GM21423 (cell line): ENCODE measurements around the gene RWDD2A.
"Not testable (repeated sequence)": the region's sequence is repeated elsewhere in the genome, so short reads cannot be mapped to it uniquely, and the experiment has no call there.

ENCODE experiments used
- ATAC-seq: cut with Tn5 transposase; IDR thresholded peaks from one replicate; pipeline ENCODE4 v1.9.1; 2021; ENCODE audit warnings: mild to moderate bottlenecking, moderate library complexity; ENCODE audit not compliant: unreplicated experiment

The RWDD2A gene

DNA sequence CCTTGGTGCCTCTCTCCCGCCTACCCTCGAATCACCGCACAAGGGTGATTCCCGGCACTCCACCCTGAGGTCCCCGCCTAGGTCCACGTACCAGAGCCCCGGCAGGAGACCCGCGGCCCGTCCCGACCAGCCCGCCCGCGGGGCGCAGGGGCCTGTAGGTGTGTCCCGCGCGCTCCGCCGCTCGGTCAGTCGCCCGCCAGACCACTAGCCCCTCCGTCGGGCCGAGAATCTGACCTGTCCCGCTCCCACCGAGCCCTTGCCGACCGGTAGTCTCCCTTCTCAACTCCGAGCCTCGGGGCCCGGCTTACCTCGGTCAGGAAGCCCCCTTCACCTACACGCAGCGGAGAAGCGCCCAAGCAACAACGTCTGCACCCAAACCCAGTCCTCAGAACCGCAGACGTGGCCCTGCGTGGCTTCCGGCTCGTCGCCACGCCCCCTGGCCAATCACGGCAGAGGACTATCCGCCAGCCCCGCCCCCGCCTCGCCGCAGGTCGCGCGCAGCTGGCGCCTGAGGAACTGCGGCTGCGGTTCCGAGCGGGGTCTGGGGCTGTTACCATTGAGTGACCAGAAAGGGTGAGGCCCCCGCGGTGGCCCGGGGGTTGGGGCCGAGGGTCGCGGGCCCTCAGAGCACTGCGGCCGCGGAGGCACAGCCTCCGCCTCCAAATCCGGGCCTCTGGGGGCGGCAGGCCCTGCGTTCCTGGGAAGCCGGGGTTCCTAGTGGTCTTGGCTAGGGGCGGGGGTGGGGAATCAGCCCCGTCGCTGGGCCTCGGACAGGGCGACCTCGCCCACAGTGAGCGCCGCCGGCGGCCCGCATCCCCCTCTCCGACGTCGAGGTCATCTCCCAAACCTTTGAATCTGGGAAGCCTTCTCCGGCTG lies at the start of gene RWDD2A, which contains the start of gene PGM3:
TSS of gene RWDD2A (plus strand) at position 487 of the 876 bp plus-strand sequence. CDS start 1,095 bp downstream, outside the sequence.
TSS of gene PGM3 (minus strand) at position 395 of the 876 bp plus-strand sequence. CDS start 2,253 bp downstream, outside the sequence.
- ATAC-seq, result peak; percentile 97

DNA sequence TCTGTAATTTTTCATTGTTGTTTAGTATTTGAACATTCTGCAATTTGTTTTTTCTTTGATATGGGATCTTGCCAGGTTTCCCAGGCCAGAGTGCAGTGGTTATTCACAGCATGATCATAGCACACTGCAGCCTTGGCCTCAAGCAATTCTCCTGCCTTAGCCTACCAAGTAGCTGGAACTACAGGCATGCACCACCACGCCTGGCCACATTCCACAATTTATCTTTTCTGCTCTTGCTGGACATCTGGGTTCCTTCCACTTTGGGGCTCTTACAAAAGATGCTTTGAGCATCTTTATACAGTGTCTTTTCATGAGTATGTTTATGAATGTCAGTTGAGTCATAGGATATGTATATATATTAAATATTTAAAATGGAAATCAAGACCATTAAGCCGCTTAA lies 42.0 kb upstream of the RWDD2A start:
- no peak for ATAC-seq

DNA sequence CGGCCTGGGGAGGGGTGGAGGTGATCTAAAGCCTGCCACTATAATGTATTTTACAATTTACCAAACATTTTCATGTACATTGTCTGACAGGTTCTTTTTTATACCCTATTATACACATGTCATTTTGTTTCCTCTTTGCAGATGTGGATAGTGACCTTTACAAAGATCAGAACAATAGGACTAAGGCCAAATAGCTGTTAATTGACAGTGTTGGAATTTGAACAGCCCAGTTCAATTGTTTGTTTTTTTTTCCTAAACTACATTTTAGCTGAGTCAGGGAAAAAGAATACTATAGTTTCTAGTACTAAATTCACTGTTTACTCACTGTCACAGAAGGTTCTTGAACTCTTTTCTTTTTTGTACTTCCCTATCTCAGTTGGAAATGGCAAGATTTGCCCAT lies 40.2 kb upstream of the RWDD2A start:
- no peak for ATAC-seq

GRCh38 chr6:83153883-83154521 lies 39.2 kb upstream of the RWDD2A start:
- no peak for ATAC-seq

- ATAC-seq, result no peak
These were observed 37.4 kb upstream of the RWDD2A start for GRCh38 chr6:83155794-83156193.

DNA sequence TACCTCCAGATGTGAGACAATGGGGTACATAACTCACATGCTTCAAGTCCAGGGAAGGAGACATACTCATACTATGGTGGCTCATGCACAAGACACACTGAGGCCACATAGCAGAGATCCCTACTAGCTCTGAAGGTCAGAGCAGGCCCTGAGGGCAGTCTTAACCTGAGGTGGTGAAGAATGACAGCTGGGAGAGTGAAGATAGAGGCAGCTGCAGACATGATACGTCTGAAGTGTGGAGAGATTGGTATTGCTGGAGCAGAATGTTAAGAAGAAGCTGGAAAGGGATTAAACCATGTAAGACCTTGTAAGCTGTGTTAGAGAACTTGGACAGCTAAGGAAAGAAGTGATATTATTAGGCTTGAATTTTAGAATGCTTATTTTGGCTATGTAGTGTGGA lies 33.0 kb upstream of the RWDD2A start:
- ATAC-seq, result no peak

DNA sequence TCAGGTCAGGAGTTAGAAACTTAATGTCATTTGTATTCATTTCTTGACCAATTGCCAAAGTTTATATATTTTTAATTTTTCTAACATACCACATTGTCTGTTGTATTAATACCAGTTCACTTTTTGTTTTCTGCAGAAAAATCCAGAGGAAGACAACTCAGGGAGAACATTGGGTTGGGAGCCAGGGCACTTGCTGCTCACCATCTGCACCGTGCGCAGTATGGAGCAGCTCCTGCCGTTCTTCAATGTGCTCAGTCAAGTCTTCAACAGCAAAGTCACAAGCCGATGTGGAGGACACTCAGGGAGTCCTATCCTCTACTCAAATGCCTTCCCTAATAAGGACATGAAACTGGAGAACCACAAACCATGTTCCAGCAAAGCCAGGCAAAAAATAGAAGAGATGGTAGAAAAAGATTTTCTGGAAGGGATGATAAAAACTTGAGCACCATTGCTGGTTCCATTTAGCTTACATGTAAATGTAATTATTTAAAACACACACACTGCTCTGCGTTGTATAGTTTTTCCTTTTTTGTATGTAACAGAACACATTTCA lies 25.4 kb upstream of the RWDD2A start:
- ATAC-seq, result no peak

DNA sequence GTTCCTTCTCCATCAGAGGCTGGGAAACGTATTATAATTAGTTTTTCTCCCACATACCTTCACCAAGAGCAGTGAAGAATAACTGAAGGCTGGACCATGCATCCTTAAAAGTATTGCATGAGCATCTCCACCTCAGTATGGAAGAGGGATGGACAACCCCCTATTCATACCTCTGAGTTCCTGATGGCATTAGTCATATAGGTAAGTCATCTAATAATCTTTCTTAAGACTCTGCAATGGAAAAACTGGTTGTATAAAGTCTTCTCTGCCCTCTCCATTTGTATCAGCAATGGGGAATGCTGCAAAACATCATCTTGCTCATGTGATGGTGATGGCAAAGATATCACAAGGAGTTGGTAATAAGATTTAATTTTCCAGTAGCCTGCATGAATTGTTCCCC lies 24.6 kb upstream of the RWDD2A start:
- ATAC-seq, result no peak

DNA sequence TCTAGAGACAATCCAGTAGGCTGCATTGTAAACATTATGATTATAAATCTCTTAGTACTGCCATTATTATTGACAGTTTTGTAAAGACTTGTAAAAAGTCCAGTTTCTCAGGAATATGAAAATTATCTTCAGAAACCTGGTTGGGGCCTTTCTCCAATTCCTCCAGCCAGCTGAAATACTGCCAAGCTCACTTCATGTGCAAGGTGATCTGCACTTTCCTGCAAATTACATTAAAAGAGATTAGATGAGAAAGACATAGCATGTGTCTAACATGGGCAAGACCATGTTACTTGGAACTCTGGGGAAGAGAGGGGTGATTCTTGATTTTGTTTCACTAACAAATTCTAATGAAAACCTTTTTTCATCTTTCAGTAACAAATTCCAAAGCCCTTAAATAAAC lies 24.1 kb upstream of the RWDD2A start:
- no peak for ATAC-seq

DNA sequence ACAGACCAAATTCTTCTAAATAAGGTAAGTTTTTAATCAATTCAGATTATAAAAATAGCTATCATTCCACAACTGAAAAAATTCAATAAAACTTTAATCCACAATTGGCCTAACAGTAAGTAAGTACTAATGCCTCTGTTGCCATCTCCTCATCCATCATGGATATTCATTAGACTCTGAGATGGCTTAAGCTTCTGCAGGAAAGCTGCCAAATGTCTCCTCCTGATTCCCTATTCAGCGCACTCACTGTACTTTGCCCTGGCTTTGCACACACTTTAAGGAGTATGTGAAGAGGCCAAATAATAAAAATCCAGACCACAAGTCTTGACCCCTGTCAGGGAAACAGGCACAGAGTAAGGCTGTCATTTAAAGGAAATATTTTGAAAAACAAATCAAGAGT lies 23.6 kb upstream of the RWDD2A start:
- ATAC-seq, result no peak

DNA sequence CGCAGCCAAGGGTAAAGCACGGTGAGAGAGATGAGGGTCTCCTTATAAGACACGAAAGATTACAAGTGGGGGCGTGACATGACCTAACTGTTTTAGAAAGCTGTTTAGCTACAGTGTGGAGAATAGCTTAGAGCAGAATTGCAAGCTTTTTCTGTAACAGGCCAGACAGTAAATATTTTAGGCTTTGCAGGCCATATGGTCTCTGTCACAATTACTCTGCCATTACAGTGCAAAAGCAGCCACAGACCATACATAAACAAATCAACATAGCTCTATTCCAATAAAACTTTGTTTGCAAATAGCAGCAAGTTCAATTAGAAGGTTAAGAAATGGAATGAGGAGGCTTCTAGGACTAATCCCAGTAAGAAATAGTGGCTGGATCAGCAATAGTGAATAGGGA lies 16.9 kb upstream of the RWDD2A start:
- no peak for ATAC-seq

GRCh38 chr6:83180426-83180950 lies 12.7 kb upstream of the RWDD2A start:
- ATAC-seq, result no peak

GRCh38 chr6:83182114-83182513 lies 11.0 kb upstream of the RWDD2A start:
- no peak for ATAC-seq

DNA sequence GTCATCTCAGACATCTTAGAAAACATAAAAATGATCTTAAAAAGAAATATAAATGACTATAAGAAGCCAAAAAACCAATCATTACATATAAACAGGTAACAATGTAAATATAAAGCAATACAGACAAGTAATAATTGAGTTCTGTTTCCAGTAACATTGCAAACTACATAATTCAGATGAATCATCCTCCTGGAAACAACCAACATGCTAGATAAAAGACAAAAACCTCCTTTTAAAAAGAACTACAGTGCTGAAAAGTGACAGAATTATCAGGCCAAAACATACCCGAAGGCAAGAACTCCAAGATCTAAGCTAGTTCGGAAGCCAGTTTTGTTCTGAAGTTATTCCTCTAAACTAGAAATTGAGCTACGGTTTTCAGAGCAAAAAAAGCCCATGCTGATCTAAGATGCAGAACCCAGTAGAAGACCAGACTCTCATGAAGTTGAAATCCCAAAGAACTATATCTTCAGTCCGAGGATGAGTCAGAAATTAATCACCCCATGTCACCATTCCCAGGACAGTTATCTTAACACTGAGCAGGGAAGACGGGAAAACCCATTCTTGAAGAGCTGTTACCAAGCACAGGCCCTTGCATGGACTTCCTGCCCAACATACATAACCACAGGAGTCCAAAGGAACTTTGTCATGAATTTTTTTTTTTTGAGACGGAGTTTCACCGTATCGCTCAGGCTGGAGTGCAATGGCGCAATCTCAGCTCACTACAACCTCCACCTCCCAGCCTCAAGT lies 9.9 kb upstream of the RWDD2A start:
- no peak for ATAC-seq

DNA sequence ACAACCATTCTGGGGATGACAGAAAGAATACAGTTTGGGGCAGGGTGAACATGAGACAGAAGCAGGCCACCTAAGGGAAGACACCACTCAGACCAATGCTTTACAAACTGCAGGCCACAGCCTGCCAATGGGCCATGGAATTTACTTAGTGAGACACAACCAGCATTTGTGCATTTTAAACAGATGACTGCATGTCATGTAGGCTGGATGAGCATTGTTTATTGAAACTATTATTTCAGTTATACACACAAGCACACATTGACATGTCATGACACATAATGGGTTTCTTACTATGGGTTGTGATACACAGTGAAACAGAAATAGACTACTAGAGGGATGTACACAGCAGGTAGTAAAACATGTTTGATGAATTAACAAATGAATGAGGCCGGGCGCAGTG lies 8.1 kb upstream of the RWDD2A start:
- no peak for ATAC-seq

GRCh38 chr6:83188501-83188900 lies 4.7 kb upstream of the RWDD2A start:
- no peak for ATAC-seq

DNA sequence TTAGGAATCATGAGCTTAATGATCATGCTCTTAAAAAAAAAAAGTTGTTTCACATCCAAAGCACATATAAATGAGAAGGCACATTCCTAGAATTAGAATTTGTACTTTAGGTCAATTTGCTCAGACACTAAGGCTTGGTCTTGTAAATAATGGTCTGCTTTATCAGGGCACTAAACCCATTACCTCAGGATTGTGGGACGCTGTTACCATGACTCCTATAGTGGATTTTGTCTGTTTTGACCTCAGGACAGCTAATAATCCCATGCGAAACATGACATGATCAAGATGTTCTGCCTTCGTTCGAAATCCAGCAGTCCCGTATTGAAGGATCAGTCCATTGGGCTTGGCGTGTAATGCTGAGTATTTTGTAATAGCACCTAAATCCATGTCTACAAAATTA lies 2.5 kb upstream of the RWDD2A start:
- ATAC-seq, result no peak

DNA sequence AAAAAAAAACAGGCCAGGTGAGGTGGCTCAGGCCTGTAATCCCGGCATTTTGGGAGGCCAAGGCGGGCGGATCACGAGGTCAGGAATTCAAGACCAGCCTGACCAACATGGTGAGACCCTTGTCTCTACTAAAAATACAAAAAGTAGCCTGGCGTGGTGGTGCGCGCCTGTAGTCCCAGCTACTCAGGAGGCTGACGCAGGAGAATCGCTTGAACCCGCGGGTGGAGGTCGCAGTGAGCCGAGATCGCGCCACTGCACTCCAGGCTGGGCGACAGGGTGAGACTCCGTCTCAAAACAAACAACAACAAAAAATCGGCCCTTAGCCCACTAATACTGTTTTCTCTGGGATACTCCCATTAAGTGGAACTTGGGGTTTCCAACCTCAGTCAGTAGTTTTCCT lies 1.2 kb upstream of the RWDD2A start:
- ATAC-seq, result not testable (repeated sequence)

DNA sequence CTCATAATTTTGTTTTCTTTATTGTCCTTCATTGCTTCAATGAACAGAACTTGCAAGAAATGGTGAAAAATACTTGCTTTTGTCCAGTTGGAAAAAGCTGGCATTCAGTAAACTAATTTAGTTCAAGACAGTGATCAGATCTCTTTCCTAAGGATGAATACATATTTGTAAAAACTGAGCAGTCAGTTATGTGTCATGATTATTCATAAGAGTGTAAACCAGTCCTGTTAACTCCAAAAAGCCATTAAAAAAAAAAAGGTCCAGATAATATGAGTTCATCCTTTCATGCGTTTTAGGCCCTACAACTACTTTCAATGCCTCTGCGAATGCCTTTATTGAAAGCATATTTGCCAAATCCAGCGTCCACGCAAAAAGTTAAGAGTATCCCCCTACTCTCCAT lies 701 bp upstream of the RWDD2A start:
- ATAC-seq, result no peak

- peak; percentile 19 for ATAC-seq
These were observed 800 bp downstream of the RWDD2A start for GRCh38 chr6:83193747-83194566.
